WERI-Rb-1 (cell line): ENCODE results near the gene CD109.
"Not testable (repeated sequence)": the region's sequence is repeated elsewhere in the genome, so short reads cannot be mapped to it uniquely, and the experiment has no call there.

Source experiments
- DNase-seq: peaks from one replicate; pipeline ENCODE4 v3.0.0-alpha.2; 2020
- H3K27ac ChIP-seq: fragments of 250-450 bp; sonication (Bioruptor Pico); 2 replicates; pipeline ENCODE4 v1.5.1; 2020; ENCODE audit warnings: mild to moderate bottlenecking, moderate library complexity
- H3K27me3 ChIP-seq: fragments of 250-450 bp; sonication (Bioruptor Pico); 2 replicates; pipeline ENCODE4 v1.5.1; 2021; ENCODE audit warnings: mild to moderate bottlenecking, low read depth, moderate library complexity; ENCODE audit not compliant: insufficient read depth, severe bottlenecking
- H3K36me3 ChIP-seq: fragments of 250-450 bp; sonication (Bioruptor Pico); 2 replicates; pipeline ENCODE4 v1.5.1; 2020; ENCODE audit warnings: mild to moderate bottlenecking, moderate library complexity
- H3K4me3 ChIP-seq: 2 replicates; pipeline ENCODE4 v1.5.1; 2011; ENCODE audit warnings: low read depth, mild to moderate bottlenecking, control low read depth, low read length
- H3K9me3 ChIP-seq: fragments of 250-450 bp; sonication (Bioruptor Pico); 2 replicates; pipeline ENCODE4 v1.5.1; 2021; ENCODE audit warnings: mild to moderate bottlenecking, moderate library complexity; ENCODE audit not compliant: severe bottlenecking
- TF ChIP-seq, protein P1 (sequence below): IDR thresholded peaks from 2 replicates; pipeline ENCODE4 v1.5.1; 2011; ENCODE audit warnings: low read depth, mild to moderate bottlenecking, control low read depth, inconsistent platforms, low read length

Gene CD109

DNA sequence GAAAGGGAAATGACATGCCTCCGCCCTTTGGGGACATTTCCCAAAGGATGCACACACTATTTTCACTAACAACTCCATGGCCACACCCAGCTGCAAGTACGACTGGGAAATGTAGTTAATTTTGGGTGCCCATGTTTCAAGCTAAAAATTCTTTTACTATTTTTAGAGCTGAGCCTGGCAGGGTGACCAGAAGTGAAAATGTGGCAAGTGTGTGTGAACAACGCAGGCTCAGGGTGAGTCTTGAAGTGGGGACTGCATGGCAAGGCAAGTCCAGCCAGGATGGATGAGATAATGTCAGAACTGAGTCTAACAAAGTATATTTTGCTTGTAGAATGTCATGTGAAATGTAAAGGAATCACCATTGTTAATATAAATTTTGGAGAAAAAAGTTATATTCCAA is 17.0 kb upstream of the CD109 start:
- H3K27me3 ChIP-seq, result no peaks in the 10 kb centered on the region
- TF ChIP-seq, protein P1, sequence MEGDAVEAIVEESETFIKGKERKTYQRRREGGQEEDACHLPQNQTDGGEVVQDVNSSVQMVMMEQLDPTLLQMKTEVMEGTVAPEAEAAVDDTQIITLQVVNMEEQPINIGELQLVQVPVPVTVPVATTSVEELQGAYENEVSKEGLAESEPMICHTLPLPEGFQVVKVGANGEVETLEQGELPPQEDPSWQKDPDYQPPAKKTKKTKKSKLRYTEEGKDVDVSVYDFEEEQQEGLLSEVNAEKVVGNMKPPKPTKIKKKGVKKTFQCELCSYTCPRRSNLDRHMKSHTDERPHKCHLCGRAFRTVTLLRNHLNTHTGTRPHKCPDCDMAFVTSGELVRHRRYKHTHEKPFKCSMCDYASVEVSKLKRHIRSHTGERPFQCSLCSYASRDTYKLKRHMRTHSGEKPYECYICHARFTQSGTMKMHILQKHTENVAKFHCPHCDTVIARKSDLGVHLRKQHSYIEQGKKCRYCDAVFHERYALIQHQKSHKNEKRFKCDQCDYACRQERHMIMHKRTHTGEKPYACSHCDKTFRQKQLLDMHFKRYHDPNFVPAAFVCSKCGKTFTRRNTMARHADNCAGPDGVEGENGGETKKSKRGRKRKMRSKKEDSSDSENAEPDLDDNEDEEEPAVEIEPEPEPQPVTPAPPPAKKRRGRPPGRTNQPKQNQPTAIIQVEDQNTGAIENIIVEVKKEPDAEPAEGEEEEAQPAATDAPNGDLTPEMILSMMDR, result no peak
- H3K4me3 ChIP-seq, result no peak overlapping the region
- H3K36me3 ChIP-seq, result no peaks in the 10 kb centered on the region
- DNase-seq, result no peak
- H3K9me3 ChIP-seq, result no peaks in the 10 kb centered on the region
- no peak overlapping the region for H3K27ac ChIP-seq

DNA sequence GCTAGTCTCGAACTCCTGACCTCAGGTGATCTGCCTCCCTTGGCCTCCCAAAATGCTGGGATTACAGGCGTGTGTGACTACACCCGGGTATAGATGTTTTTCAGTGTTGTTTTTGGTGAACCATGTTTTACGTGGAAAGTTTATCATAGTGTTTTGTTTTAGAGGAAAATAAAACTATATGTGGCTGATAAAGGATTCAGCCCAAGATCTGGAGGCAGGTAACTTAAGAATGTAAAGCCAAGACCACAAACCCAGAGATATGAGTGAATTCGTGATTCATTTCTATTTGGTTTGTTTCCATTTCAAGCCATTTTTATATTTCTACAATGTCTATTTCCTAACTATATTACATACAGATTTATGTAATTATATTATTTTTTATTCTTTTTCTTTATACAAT is 16.2 kb upstream of the CD109 start:
- not testable (repeated sequence) for H3K9me3 ChIP-seq, H3K27me3 ChIP-seq, H3K36me3 ChIP-seq, H3K4me3 ChIP-seq, DNase-seq, H3K27ac ChIP-seq

DNA sequence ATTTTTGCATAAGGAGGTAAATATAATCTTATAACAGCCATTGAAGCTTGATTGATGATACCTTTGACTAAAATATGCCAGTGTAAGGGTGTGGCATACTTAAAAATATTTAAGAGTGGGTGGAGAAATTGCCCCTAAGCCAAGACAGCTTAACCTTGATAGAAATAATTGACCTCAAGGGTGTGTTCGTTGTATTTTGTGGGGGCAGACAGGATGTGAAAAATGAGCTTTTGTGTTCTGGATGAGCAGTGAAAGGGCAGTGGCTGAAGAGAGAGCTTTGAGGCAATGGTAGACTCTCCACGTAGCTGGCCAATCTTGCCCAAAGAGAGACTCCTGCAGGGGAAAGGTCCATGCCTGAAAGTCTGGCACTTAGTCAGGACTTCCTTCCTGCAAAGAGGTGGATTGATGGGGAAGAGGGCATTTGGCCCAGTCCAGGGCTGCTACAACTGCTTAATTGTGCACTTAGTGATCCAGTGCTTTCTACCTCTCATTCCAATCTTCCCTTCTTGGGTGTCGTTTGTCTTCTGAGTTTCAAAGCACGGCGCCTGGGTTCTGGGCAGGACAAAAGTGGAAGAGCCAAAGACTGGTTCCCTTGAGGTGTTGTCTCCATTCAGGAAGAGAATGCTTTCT is 15.6 kb upstream of the CD109 start:
- TF ChIP-seq, protein P1, result no peak
- Histone ChIP-seq H3K9me3 (no peaks in the 10 kb centered on the region), H3K27ac (no peak overlapping the region), H3K27me3 (no peaks in the 10 kb centered on the region), H3K36me3 (no peaks in the 10 kb centered on the region), H3K4me3 (no peak overlapping the region)
- no peak for DNase-seq

DNA sequence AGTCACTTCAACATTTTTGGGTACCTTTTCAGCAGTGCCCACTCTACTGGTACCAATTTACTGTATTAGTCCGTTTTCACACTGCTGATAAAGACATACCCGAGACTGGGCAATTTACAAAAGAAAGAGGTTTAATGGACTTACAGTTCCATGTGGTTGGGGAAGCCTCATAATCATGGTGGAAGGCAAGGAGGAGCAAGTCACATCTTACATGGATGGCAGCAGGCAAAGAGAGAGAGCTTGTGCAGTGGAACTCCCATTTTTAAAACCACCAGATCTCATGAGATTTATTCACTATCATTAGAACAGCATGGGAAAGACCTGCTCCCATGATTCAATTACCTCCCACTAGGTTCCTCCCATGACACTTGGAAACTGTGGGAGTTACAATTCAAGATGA is 12.4 kb upstream of the CD109 start:
- not testable (repeated sequence) for H3K27ac ChIP-seq, H3K27me3 ChIP-seq, H3K9me3 ChIP-seq, H3K36me3 ChIP-seq, DNase-seq, H3K4me3 ChIP-seq

DNA sequence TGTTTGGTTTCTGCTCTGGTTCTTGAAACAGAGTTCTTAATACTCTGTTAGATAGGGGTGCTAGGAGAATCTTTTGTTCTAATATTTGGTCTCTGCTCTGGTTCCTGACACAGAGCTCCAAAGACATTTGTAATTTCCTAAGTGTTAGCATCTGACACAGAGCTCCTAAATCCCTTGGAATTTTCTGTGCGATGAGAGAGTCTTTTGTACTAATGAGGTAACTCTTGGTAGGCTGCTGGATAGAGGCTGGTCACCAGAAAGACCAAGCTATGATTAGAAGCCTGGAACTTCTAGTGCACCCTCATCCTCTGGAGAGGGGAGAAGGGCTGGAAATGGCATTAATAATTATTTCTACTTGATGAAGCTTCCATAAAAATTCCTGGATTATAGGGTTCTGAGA is 7.7 kb upstream of the CD109 start:
- no peak for DNase-seq
- Histone ChIP-seq H3K4me3 (no peak overlapping the region), H3K27ac (no peak overlapping the region), H3K36me3 (no peaks in the 10 kb centered on the region), H3K27me3 (no peaks in the 10 kb centered on the region), H3K9me3 (no peaks in the 10 kb centered on the region)
- TF ChIP-seq, protein P1, result no peak

DNA sequence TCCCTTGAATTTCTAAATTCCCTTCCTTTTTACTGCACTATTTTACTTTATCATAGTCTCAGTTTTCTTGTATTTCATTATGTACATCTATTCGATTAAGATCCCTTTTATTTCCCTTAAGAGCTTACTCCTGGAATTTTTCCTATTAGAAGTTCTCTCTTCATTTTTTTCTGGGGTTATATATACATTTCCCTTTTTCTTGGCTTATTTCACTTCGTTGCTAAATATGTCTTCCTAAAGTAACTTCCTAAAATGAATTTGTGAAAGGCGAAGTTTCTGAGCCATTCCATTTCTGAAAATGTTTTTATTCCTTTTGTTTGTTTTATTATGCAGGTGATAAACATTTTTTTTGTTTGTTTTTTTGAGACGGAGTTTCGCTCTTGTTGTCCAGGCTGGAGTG is 5.9 kb upstream of the CD109 start:
- H3K4me3 ChIP-seq, result no peak overlapping the region
- TF ChIP-seq, protein P1, result no peak
- no peak for DNase-seq
- H3K27ac ChIP-seq, result no peak overlapping the region
- no peaks in the 10 kb centered on the region for H3K27me3 ChIP-seq
- no peaks in the 10 kb centered on the region for H3K36me3 ChIP-seq
- H3K9me3 ChIP-seq, result no peaks in the 10 kb centered on the region

DNA sequence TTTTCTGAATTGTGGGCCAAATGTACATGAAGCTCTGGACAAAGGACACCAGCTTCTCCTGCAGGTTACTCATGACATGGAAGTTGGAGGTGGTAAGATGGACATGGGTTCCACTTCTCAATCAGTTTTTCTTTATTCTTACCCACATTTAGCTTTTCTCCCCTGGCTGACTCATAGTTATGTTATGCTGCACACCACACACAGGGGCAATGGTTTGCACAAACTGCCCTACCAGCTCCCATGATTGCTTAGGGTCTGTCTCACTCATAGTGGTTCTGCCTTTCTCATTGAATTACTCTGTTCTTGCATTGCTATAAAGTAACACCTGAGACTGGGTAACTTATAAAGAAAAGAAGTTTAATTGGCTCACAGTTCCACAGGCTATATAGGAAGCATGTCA is 4.5 kb upstream of the CD109 start:
- Histone ChIP-seq H3K9me3 (no peaks in the 10 kb centered on the region), H3K27me3 (no peaks in the 10 kb centered on the region), H3K27ac (no peak overlapping the region), H3K4me3 (no peak overlapping the region), H3K36me3 (no peaks in the 10 kb centered on the region)
- TF ChIP-seq, protein P1, result no peak
- no peak for DNase-seq
